ENCODE results near the gene FBXO9.
A peak's percentile ranks its signal among the peaks of the same experiment; 100 is the strongest.

FBXO9 gene

DNA sequence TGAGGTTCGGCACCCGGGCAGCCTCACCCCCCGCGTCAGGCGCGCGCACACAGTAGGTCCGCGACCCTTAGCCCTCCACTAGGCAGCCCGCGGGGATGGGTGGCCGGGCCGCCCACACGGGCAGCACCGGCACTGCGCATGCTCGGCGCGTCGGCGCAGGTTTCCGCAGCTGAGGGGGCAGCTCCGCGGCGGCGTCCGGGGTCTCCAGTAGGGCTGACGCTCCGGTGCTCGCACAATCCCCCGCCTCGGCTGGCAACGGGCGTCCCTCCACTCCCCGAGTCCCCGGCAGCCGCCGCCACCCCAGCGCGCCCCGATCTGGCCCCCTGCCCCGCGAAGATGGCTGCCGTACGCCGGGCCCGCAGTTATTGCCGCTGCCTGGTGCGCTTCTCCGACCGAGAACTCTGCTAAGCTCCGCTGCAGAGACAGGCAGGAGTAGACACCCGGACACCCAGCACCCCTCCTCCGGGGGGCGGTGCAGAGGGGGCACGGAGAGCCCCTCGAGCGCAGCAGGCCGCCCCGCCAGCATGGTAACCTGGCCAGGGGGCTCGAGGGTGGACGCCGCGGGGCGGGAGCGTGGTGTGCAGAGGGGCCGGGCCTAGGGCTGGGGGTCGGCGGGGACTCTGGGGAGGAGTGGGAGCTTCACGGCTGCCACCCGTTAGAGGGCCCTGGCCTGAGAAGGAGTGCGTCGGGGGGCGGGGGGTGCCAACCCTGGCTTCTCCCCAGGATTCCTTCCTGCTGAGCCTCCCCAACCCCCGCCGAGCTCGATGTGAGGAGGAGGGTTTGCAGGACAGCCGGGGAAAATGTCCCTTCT is at the start of gene FBXO9:
Gene FBXO9, plus strand, starts transcription at position 139 of the 811 bp plus-strand sequence. Its CDS starts 386 bp downstream, at position 525.
- Histone ChIP-seq H3K36me3 (ENCODE audit: control insufficient read depth, insufficient read depth, low read length) (no peaks in the 10 kb centered on the region; the same call in 1 of the 2 replicates), H3K27me3 (replicated peaks; ENCODE audit: control insufficient read depth, insufficient read depth, low read length) (no peaks in the 10 kb centered on the region), H3K4me3 (replicated peaks; ENCODE audit: low read depth, low read length) (peak within 1 kb of the TSS; percentile 92)
- TF ChIP-seq, protein P1, sequence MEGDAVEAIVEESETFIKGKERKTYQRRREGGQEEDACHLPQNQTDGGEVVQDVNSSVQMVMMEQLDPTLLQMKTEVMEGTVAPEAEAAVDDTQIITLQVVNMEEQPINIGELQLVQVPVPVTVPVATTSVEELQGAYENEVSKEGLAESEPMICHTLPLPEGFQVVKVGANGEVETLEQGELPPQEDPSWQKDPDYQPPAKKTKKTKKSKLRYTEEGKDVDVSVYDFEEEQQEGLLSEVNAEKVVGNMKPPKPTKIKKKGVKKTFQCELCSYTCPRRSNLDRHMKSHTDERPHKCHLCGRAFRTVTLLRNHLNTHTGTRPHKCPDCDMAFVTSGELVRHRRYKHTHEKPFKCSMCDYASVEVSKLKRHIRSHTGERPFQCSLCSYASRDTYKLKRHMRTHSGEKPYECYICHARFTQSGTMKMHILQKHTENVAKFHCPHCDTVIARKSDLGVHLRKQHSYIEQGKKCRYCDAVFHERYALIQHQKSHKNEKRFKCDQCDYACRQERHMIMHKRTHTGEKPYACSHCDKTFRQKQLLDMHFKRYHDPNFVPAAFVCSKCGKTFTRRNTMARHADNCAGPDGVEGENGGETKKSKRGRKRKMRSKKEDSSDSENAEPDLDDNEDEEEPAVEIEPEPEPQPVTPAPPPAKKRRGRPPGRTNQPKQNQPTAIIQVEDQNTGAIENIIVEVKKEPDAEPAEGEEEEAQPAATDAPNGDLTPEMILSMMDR (IDR thresholded peaks at IDR 0.05; ENCODE audit: insufficient read depth, low read length, poor library complexity, severe bottlenecking): no peak
- DNase-seq (ENCODE audit: extremely low read depth, insufficient read length): peak; percentile 89

DNA sequence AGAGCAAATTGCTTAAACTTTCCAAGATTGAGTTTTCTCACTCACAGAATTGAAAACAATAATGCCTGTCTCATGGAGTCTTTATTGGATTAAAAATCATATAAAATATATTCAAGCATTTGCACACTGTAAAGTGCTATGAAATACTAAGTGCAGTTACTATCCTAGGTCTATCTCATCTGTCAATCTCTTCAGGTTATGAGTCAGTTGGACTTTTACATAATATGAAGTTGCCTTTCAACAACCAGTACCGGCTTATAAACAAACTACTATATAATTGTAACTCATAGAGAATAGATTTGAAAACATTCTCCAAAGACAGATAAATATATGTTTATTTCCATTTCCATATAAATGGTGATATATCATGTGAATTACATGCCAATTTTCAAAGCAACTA is 49.7 kb upstream of the FBXO9 start:
- no peak for DNase-seq (ENCODE audit: extremely low read depth, insufficient read length)

DNA sequence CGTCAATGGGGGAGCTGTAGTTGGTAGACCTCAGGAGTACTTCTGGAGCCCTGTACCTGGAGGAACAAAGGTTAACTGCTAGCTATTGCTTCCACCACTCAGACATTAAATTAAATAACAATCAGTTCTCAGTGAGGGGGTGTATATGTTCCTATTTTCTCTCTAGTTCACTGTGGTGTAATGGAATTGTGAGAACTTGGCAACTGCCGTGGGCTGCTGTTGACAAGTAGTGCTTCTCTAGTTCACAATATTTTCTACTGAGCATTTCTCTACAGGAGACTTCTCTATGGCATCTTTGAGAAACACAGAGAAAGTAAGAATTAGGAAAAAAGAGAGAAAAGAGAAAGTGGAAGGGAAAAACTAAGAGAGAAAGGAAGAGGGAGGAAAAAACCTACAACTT is 46.8 kb upstream of the FBXO9 start:
- no peak for DNase-seq (ENCODE audit: extremely low read depth, insufficient read length)
- Histone ChIP-seq H3K4me3 (replicated peaks; ENCODE audit: low read depth, low read length) (no peak overlapping the region), H3K27me3 (replicated peaks; ENCODE audit: control insufficient read depth, insufficient read depth, low read length) (no peaks in the 10 kb centered on the region), H3K36me3 (ENCODE audit: control insufficient read depth, insufficient read depth, low read length) (no peaks in the 10 kb centered on the region; the same call in 1 of the 2 replicates)
- TF ChIP-seq, protein P1 (IDR thresholded peaks at IDR 0.05; ENCODE audit: insufficient read depth, low read length, poor library complexity, severe bottlenecking): no peak

More for the DNA sequence above, 49.7 kb upstream of the FBXO9 start:
- Histone ChIP-seq H3K4me3 (replicated peaks; ENCODE audit: low read depth, low read length) (no peak overlapping the region), H3K36me3 (ENCODE audit: control insufficient read depth, insufficient read depth, low read length) (no peaks in the 10 kb centered on the region; the same call in 1 of the 2 replicates), H3K27me3 (replicated peaks; ENCODE audit: control insufficient read depth, insufficient read depth, low read length) (no peaks in the 10 kb centered on the region)
- TF ChIP-seq, protein P1 (IDR thresholded peaks at IDR 0.05; ENCODE audit: insufficient read depth, low read length, poor library complexity, severe bottlenecking): no peak

DNA sequence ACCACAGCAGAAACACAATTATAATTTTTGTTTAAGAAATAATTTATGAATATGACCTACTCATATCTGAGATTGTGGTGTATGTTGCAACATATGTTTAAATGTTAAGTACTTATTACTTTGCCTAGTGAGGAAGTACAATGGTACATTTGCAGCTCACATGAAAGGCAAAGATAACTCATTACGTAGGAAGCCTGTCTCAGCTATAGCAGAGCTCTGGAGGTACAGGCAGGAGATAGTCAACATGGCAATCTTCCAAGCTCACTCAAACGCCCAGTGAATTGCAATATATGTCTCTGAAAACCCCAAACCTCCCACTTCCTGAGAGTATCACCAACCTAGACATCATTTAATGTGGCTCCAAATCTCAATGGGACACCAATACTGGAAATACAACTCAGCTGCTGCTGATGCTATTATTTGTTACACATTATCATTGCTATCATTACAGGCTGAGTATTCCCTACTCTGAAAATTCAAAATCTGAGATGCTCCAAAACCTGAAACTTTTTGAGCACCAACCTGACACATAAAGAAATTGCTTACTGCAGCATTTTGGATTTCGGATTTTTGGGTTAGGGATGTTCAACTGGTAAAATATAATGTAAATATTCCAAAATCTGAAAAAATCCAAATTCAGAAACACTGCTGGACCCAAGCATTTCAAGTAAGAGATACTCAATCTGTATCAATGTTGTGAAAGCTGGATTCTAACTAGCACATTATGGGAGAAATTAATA is 45.0 kb upstream of the FBXO9 start:
- Histone ChIP-seq H3K4me3 (replicated peaks; ENCODE audit: low read depth, low read length) (no peak overlapping the region), H3K27me3 (replicated peaks; ENCODE audit: control insufficient read depth, insufficient read depth, low read length) (no peaks in the 10 kb centered on the region), H3K36me3 (ENCODE audit: control insufficient read depth, insufficient read depth, low read length) (no peaks in the 10 kb centered on the region; the same call in 1 of the 2 replicates)
- no peak for DNase-seq (ENCODE audit: extremely low read depth, insufficient read length)
- TF ChIP-seq, protein P1 (IDR thresholded peaks at IDR 0.05; ENCODE audit: insufficient read depth, low read length, poor library complexity, severe bottlenecking): no peak

DNA sequence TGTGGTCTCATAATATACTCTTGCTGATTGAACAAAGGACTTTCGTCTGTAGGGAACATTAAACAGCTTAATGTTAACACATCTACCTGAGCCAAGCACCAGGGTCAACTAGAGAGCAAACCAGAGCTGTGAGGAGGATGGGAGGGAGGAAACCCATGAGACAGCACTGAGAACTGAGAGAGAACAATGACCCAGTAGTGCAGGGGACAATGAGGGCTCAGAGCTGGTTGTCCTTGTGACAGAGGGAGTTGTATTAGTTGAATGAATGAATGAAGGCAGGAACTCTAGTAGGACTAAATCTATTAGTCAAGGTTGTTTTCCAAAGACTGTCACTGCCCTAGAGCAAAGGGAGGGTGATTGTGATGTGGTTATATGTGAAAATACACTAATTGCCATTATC is 41.9 kb upstream of the FBXO9 start:
- TF ChIP-seq, protein P1 (IDR thresholded peaks at IDR 0.05; ENCODE audit: insufficient read depth, low read length, poor library complexity, severe bottlenecking): no peak
- H3K4me3 ChIP-seq (replicated peaks; ENCODE audit: low read depth, low read length): no peak overlapping the region
- H3K27me3 ChIP-seq (replicated peaks; ENCODE audit: control insufficient read depth, insufficient read depth, low read length): no peaks in the 10 kb centered on the region
- no peaks in the 10 kb centered on the region for H3K36me3 ChIP-seq (ENCODE audit: control insufficient read depth, insufficient read depth, low read length)
- DNase-seq (ENCODE audit: extremely low read depth, insufficient read length): no peak
